ENCODE results near the gene UNKL.
A peak's percentile ranks its signal among the peaks of the same experiment; 100 is the strongest.

Gene UNKL

DNA sequence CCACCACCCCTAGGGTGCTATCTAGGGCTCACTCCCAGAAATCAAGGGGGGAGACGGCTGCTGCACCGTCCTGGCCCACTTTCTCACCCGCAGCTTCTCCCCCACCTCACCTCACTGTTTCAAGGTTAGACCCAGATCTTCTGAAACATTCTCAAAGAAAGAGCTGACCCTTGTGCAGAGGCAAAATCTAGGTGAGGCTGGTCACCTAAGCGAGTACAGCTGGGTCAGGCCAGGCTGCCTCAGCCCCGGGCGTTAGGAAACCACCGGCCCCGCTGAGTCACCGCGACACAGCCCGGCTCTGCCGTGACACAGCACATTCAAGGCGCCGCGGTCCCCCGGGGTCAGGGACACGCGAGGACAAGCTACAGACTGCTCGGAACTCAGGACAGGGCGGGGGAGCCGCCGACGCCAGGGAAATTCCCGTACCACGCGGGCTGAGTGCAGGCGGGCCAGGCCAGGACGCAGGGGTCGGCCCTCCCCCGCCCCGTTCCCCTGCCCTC lies 35.6 kb downstream of the UNKL start (continued):
- TF ChIP-seq MEIS1 (CRISPR knock-in tag; IDR thresholded peaks at IDR 0.05; ENCODE audit: borderline replicate concordance) (no peak), ZNF660 (tag by site-specific recombination; IDR thresholded peaks at IDR 0.05) (no peak), ZNF677 (tag by site-specific recombination; IDR thresholded peaks at IDR 0.05) (no peak)
- TF ChIP-seq, protein P1, sequence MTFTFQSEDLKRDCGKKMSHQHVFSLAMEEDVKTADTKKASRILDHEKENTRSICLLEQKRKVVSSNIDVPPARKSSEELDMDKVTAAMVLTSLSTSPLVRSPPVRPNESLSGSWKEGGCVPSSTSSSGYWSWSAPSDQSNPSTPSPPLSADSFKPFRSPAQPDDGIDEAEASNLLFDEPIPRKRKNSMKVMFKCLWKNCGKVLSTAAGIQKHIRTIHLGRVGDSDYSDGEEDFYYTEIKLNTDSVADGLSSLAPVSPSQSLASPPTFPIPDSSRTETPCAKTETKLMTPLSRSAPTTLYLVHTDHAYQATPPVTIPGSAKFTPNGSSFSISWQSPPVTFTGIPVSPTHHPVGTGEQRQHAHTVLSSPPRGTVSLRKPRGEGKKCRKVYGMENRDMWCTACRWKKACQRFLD (tag by site-specific recombination; IDR thresholded peaks at IDR 0.05) = no peak

DNA sequence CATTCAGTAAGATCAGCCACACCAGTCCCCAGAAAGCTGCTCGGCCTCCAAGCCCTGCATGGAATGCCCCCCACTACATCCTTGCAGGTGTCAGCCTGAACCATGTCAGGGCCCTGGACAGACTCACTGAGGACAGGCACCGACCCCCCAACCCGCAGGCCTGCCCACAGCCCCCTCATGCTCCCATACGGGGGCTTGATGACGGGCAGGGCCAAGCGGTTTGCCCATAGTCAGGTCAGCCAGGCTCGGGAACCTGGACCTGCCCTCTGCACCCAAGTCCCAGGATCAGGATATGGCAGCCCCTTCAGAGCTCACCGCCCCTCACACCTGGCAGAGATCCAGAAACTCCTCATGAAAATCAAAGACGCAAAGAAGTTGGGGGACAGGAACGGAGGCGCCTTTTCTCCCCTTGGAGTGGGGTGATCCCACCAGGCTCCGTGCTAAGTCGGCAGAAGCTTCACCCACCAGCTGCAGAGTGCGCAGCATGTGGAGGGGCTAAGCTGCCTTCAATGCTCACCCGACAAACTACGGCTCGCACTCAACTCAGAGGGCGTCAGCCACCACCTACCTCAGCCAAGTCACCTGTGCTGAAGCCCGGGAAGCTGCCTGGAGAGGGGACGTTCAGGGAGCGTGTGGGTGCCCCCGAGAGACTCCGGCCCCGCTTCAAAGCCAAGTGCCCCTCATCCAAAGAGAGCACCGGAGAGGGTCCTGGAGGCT lies 36.3 kb downstream of the UNKL start:
- H3K4me3 ChIP-seq (ENCODE audit: low read depth, low read length) = peak overlapping the region; percentile 45; the same call in 1 of the 2 replicates
- H3K9me3 ChIP-seq (ENCODE audit: control insufficient read depth, insufficient read depth, low read depth, low read length) = no peaks in the 10 kb centered on the region
- ChIA-PET POLR2A (interaction anchor here (0.6 to 2.0 kb wide), 3 partner anchors 14 to 43 kb away, joined by 5 to 14 read pairs (median 10); partner anchors contain the start of gene UQCC4), CTCF (interaction anchor here (0.7 to 3.4 kb wide), 5 partner anchors 14 to 347 kb away, joined by 3 to 30 read pairs (median 4); no protein-coding TSS in a partner anchor)
- TF ChIP-seq ZNF121 (tag by site-specific recombination; IDR thresholded peaks at IDR 0.05) = no peak
- TF ChIP-seq GFI1B (tag by site-specific recombination; IDR thresholded peaks at IDR 0.05) = no peak
- TF ChIP-seq EGR2 (tag by site-specific recombination; IDR thresholded peaks at IDR 0.05; ENCODE audit: low read depth) = peak; percentile 11; the same call in 1 of the 2 replicates
- peak overlapping the region; percentile 72; the same call in 1 of the 2 replicates for H3K27ac ChIP-seq (ENCODE audit: extremely low read depth, low read depth, low read length)
- peaks cover 0 to 24% of the 10 kb centered on the region in 2 experiments; a peak in 1 of 3 replicates for H3K36me3 ChIP-seq (ENCODE audit: control insufficient read depth in 2 of 2, insufficient read depth in 1 of 2, low read length in 2 of 2)
- H3K4me1 ChIP-seq (ENCODE audit: control insufficient read depth, insufficient read depth, low read length) = 0 out of 2 replicates have a peak, but pooled peaks cover 3% of the 10 kb centered on the region

DNA sequence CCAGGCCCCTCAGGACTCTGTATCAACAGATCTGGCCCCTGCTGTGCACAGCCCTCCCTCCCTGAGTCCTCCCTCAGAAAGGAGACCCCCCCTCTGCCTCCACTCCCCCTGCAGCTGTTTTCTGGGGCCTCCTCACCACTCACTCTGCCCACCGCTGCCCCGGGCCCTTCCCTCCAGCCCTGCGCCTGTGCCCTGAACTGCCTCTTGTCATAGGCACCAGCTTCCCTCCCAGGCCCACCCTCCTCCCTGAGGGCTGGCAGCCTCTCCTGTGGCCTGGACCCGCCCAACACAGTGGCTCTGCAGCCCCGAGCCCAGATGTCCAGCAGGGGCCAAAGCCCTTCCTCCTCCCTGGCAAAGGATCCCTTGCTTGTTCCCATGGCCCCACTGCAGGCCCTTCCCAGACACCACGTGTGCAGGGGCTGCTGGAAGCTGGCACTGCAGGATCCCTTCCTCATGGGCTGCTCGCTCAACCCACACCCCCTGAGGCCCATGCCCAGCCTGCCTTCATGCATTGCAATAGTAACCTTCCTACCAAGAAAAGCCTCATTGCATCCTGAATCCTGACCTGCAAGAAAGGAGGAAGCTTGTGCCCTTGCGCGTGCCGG lies 37.0 kb downstream of the UNKL start:
- TF ChIP-seq ZNF354C (tag by site-specific recombination; IDR thresholded peaks at IDR 0.05; ENCODE audit: borderline replicate concordance, low read depth) (no peak), ZSCAN23 (tag by site-specific recombination; IDR thresholded peaks at IDR 0.05) (no peak), ZNF600 (tag by site-specific recombination; IDR thresholded peaks at IDR 0.05) (0 out of 2 replicates have a peak, but pooled peaks have one; percentile 13), ZNF510 (tag by site-specific recombination; IDR thresholded peaks at IDR 0.05; ENCODE audit: insufficient replicate concordance) (no peak), ZNF654 (tag by site-specific recombination; IDR thresholded peaks at IDR 0.05; ENCODE audit: low read depth) (no peak), ZIC2 (tag by site-specific recombination; IDR thresholded peaks at IDR 0.05) (peak; percentile 27; the same call in 1 of the 2 replicates), HOXC10 (CRISPR knock-in tag; IDR thresholded peaks at IDR 0.05) (no peak)
- TF ChIP-seq, protein P2, sequence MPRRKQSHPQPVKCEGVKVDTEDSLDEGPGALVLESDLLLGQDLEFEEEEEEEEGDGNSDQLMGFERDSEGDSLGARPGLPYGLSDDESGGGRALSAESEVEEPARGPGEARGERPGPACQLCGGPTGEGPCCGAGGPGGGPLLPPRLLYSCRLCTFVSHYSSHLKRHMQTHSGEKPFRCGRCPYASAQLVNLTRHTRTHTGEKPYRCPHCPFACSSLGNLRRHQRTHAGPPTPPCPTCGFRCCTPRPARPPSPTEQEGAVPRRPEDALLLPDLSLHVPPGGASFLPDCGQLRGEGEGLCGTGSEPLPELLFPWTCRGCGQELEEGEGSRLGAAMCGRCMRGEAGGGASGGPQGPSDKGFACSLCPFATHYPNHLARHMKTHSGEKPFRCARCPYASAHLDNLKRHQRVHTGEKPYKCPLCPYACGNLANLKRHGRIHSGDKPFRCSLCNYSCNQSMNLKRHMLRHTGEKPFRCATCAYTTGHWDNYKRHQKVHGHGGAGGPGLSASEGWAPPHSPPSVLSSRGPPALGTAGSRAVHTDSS (tag by site-specific recombination; IDR thresholded peaks at IDR 0.05) = no peak
- TF ChIP-seq, protein P3, sequence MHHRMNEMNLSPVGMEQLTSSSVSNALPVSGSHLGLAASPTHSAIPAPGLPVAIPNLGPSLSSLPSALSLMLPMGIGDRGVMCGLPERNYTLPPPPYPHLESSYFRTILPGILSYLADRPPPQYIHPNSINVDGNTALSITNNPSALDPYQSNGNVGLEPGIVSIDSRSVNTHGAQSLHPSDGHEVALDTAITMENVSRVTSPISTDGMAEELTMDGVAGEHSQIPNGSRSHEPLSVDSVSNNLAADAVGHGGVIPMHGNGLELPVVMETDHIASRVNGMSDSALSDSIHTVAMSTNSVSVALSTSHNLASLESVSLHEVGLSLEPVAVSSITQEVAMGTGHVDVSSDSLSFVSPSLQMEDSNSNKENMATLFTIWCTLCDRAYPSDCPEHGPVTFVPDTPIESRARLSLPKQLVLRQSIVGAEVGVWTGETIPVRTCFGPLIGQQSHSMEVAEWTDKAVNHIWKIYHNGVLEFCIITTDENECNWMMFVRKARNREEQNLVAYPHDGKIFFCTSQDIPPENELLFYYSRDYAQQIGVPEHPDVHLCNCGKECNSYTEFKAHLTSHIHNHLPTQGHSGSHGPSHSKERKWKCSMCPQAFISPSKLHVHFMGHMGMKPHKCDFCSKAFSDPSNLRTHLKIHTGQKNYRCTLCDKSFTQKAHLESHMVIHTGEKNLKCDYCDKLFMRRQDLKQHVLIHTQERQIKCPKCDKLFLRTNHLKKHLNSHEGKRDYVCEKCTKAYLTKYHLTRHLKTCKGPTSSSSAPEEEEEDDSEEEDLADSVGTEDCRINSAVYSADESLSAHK (tag by site-specific recombination; IDR thresholded peaks at IDR 0.05) = no peak
- TF ChIP-seq, protein P4, sequence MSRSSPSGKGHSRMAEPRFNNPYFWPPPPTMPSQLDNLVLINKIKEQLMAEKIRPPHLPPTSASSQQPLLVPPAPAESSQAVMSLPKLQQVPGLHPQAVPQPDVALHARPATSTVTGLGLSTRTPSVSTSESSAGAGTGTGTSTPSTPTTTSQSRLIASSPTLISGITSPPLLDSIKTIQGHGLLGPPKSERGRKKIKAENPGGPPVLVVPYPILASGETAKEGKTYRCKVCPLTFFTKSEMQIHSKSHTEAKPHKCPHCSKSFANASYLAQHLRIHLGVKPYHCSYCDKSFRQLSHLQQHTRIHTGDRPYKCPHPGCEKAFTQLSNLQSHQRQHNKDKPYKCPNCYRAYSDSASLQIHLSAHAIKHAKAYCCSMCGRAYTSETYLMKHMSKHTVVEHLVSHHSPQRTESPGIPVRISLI (tag by site-specific recombination; IDR thresholded peaks at IDR 0.05) = no peak
- ChIA-PET CTCF (interaction anchor here (0.5 to 3.4 kb wide), 2 partner anchors 14 to 15 kb away, joined by 7 to 30 read pairs; no protein-coding TSS in a partner anchor), POLR2A (no interaction called here)
- Histone ChIP-seq H3K9me3 (ENCODE audit: control insufficient read depth, insufficient read depth, low read depth, low read length) (no peaks in the 10 kb centered on the region), H3K27ac (ENCODE audit: extremely low read depth, low read depth, low read length) (no peak overlapping the region), H3K4me1 (ENCODE audit: control insufficient read depth, insufficient read depth, low read length) (0 out of 2 replicates have a peak, but pooled peaks cover 3% of the 10 kb centered on the region), H3K4me3 (ENCODE audit: low read depth, low read length) (no peak overlapping the region), H3K36me3 (ENCODE audit: control insufficient read depth in 2 of 2, insufficient read depth in 1 of 2, low read length in 2 of 2) (peaks cover 0 to 24% of the 10 kb centered on the region in 2 experiments; a peak in 1 of 3 replicates)
